LNCAP (cell line): ENCODE results near the gene NTN4.

Experiments
- TF ChIP-seq, protein P1 (sequence below): fragments of 450-650 bp; IDR thresholded peaks from 2 replicates; pipeline ENCODE4 v1.5.1; 2017; ENCODE audit warnings: mild to moderate bottlenecking

The NTN4 gene

DNA sequence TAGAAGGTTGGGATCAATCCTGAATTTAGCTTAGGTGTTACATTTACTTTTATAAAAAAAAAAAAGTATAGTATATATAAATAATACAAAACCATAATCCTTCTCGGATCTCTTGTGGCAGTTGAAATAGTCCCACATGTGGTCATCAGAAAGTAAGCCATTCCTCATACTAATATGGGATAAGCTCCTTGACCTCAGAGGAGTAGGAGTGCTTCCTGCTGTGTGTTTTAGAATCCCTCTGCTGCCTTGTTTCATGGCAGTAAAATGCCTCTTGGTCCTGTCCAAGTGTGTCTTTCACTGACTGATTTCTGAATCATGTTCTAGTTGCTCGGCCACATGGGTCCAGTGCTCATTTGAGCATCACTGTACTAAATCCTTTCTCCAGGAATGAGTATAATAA is 117.0 kb downstream of the NTN4 start:
- TF ChIP-seq, protein P1, sequence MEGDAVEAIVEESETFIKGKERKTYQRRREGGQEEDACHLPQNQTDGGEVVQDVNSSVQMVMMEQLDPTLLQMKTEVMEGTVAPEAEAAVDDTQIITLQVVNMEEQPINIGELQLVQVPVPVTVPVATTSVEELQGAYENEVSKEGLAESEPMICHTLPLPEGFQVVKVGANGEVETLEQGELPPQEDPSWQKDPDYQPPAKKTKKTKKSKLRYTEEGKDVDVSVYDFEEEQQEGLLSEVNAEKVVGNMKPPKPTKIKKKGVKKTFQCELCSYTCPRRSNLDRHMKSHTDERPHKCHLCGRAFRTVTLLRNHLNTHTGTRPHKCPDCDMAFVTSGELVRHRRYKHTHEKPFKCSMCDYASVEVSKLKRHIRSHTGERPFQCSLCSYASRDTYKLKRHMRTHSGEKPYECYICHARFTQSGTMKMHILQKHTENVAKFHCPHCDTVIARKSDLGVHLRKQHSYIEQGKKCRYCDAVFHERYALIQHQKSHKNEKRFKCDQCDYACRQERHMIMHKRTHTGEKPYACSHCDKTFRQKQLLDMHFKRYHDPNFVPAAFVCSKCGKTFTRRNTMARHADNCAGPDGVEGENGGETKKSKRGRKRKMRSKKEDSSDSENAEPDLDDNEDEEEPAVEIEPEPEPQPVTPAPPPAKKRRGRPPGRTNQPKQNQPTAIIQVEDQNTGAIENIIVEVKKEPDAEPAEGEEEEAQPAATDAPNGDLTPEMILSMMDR, result no peak

DNA sequence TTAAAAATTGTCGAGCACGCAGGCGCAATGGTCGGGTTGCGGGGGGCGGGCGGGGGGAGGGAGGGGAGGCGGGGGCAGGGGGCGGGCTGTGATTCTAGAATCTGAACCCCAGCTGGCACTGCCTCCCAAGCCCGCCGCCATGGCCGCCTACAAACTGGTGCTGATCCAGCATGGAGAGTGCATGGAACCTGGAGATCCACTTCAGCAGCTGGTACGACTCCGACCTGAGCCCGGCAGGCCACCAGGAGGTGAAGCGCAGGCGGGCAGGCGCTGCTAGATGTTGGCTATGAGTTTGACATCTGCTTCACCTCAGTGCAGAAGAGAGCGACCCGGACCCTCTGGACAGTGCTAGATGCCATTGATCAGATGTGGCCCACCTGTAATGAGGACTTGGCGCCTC is 118.4 kb downstream of the NTN4 start:
- TF ChIP-seq, protein P1, result no peak

DNA sequence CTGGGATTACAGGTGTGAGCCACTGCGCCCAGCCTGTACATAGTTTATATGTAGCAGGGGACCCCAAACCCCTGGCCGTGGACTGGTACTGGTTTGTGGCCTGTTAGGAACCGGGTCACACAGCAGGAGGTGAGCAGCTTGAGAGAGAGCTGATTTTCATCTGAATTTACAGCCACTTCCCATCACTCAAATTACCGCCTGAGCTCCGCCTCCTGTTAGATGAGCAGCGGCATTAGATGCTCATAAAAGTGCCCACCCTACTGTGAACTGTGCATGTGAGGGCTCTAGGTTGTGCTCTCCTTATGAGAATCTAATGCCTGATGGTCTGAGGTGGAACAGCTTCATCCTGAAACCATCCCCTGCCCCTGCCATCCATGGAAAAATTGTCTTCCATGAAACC is 119.3 kb downstream of the NTN4 start:
- TF ChIP-seq, protein P1, result no peak

DNA sequence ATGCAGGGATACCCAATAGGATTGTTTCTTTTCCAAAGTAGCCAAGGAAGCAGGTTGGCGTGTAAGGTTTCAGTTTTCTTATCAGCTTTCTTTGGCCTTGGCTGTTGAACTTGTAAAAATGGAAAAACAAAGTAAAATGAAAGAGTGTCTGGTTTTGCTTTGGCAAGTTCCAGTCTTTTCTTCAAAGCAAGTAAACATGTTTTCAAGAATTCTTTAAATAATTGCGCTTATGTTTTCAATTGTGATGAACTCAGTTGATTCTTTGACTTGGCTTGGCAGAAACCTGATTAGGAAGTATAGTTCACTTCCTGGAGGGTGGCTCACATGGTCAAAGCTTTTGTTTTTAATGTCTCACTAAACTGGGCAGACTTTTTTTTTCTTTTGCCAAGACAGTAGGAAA is 127.0 kb downstream of the NTN4 start:
- TF ChIP-seq, protein P1, result no peak

DNA sequence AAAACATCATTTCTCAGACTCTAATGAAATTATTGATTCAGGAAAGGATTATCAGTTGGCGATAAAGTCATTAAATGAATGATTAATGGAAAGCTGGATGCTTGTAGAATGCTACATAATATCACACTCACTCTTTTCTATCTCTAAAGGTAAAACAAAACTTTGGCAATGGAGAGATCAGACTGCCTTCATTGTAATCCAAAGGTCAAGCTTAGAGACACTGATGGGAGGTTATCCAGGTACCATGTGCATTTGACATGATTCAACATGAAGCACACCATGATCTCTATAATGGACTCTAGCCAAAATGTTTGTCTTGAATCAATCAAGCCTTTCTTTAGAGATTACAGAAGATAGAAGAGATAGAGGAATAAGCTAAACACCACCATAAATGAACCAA is 129.2 kb downstream of the NTN4 start:
- TF ChIP-seq, protein P1, result no peak

DNA sequence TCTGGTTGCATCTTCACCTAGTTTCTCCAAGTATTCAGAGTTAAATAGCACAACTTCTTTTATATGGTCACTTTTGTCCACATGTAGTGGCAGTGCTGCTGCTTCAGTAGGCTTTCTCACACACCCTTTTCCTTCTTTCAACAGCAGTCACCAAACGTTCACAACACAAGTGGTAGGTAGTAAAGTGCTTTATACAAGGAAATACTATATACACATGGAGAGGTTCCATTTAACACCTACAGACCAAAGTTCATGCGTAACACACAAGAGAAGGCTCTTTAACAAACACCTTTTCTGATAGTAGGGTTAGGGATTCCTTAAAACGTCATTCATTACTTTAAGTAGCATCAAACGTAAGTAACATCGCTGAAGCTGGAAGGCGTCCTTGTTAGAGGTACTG is 132.2 kb downstream of the NTN4 start:
- TF ChIP-seq, protein P1, result no peak

DNA sequence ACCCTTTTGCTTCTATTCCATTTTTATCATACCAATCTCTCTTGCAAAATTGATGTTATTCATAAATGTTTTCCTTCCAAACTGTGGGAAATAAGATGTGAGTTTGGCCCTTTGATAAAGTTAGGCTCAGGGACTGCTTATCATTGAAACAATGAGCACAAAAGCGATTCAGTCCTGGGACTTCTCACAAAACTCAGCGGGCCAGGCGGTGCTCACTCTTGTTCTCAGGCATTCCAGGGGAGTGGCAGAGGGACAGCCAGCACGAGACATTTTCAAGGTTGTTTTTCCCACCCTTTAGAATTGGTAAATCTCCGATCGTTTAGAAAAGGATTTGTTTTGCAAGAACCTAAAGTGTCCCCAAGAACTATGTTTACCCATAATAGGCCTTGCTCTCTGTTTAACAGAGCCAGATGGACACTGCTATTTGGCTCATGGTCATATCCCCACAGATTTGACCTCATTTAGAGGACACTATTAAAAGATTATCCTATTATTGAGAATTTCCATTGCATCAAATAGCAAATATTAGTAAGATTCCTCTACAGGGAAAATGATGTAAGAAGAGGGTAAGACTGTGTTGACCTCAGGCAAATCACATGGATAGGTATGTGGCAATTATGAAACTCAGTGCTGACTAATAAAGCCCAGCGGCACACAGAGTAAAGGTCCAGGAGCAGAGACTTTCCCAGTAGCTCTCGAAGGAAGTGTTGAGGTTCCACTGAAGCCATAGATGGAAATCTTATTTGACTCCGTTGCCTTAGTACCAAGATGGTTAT is 136.6 kb downstream of the NTN4 start:
- TF ChIP-seq, protein P1, result no peak

DNA sequence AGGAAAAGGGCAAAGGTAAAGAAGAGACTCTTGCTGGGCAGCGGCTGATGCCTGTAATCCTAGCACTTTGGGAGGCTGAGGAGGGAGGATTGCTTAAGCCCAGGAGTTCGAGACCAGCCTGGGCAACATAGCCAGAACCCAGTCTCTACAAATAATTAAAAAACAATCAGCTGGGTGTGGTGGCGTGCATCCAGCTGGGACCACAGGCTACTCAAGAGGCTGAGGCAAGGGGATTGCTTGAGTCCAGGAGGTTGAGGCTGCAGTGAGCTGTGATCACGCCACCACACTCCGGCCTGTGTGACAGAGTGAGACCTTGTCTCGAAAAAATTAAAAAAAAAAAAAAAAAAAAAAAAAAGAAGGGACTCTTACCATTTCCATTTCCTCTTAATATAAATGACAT is 138.9 kb downstream of the NTN4 start:
- TF ChIP-seq, protein P1, result no peak
